IMR-90 (cell line): ENCODE measurements around the gene RUFY1. TPM values are rescaled to one million over a fixed set of nuclear protein-coding genes. Genes with fewer than 3 reads are reported as not detected.

Experiments
- ATAC-seq: fragments of 200-7000 bp; cut with Tn5 transposase; 2 replicates; pipeline ENCODE4 v1.9.1; 2020; ENCODE audit warnings: low read depth, mild to moderate bottlenecking, moderate library complexity
- BruUV-seq: library from RNA; stranded (reverse); fragments of 400-500 nt; replicated peaks from 2 replicates; lab custom pipeline; 2021; lab: Mats Ljungman, UMichigan
- CTCF ChIA-PET: fragments of 300-600 bp; formaldehyde crosslinking; extraction: SDS; loops from one replicate; lab custom pipeline; 2021; ENCODE audit warnings: antibody characterized with exemption; lab: Yijun Ruan, JAX
- POLR2A ChIA-PET: fragments of 300-600 bp; sonication (Branson Sonifier 250); formaldehyde crosslinking; loops from one replicate; lab custom pipeline; 2022; ENCODE audit warnings: antibody characterized with exemption; ENCODE audit not compliant: unreplicated experiment; lab: Charles Lee
- DNase-seq: peaks from one replicate; pipeline ENCODE4 v3.0.0; 2013
- H2AFZ ChIP-seq: replicated peaks from 2 replicates; pipeline ENCODE3; 2013; ENCODE audit warnings: low read length, mild to moderate bottlenecking; ENCODE audit not compliant: poor library complexity
- H2AK5ac ChIP-seq: 2 replicates; pipeline ENCODE4 v1.6.1; 2013; ENCODE audit warnings: low read depth, low read length, inconsistent platforms
- H2AK9ac ChIP-seq: replicated peaks from 2 replicates; pipeline ENCODE3; 2013; ENCODE audit warnings: mild to moderate bottlenecking, low read depth, low read length, moderate library complexity; ENCODE audit not compliant: poor library complexity
- H2BK120ac ChIP-seq: 2 replicates; pipeline ENCODE4 v1.6.1; 2013; ENCODE audit warnings: low read depth, low read length, inconsistent platforms
- H2BK15ac ChIP-seq: 3 replicates; pipeline ENCODE4 v1.6.1; 2013; ENCODE audit warnings: low read depth, low read length, inconsistent platforms
- H2BK20ac ChIP-seq: 2 replicates; pipeline ENCODE4 v1.6.1; 2013; ENCODE audit warnings: low read depth, mild to moderate bottlenecking, inconsistent platforms, low read length, moderate library complexity
- H2BK5ac ChIP-seq: 2 replicates; pipeline ENCODE4 v1.6.1; 2013; ENCODE audit warnings: mild to moderate bottlenecking, low read depth, low read length, inconsistent platforms; ENCODE audit not compliant: poor library complexity, severe bottlenecking
- H3K14ac ChIP-seq: replicated peaks from 2 replicates; pipeline ENCODE4 v1.6.1; 2013; ENCODE audit warnings: low read depth, low read length, inconsistent platforms
- H3K18ac ChIP-seq: 2 replicates; pipeline ENCODE4 v1.6.1; 2013; ENCODE audit warnings: low read depth, low read length, control low read depth
- H3K23ac ChIP-seq: 2 replicates; pipeline ENCODE4 v1.6.1; 2013; ENCODE audit warnings: low read depth, low read length, inconsistent platforms
- H3K27ac ChIP-seq: 2 replicates; pipeline ENCODE4 v1.5.1; 2013; ENCODE audit warnings: mild to moderate bottlenecking, control low read depth, low read length; ENCODE audit not compliant: insufficient read depth
- H3K27me3 ChIP-seq: 2 replicates; pipeline ENCODE4 v1.6.1; 2013; ENCODE audit warnings: low read length; ENCODE audit not compliant: control insufficient read depth, insufficient read depth
- H3K36me3 ChIP-seq: 2 replicates; pipeline ENCODE4 v1.6.1; 2013; ENCODE audit warnings: low read length, mixed read lengths; ENCODE audit not compliant: control insufficient read depth, insufficient read depth
- H3K4ac ChIP-seq: 2 replicates; pipeline ENCODE4 v1.6.1; 2013; ENCODE audit warnings: low read depth, low read length, inconsistent platforms
- H3K4me1 ChIP-seq: 2 replicates; pipeline ENCODE4 v1.6.1; 2013; ENCODE audit warnings: low read length, mixed read lengths; ENCODE audit not compliant: control insufficient read depth, insufficient read depth
- H3K4me2 ChIP-seq: 2 replicates; pipeline ENCODE4 v1.6.1; 2013; ENCODE audit warnings: low read depth, mild to moderate bottlenecking, control low read depth, low read length, moderate library complexity
- H3K4me3 ChIP-seq: 2 replicates; pipeline ENCODE4 v1.5.1; 2013; ENCODE audit warnings: low read depth, mild to moderate bottlenecking, control low read depth, low read length, moderate library complexity; ENCODE audit not compliant: insufficient read depth
- H3K56ac ChIP-seq: 2 replicates; pipeline ENCODE4 v1.6.1; 2013; ENCODE audit warnings: low read length, inconsistent platforms; ENCODE audit not compliant: insufficient read depth; ENCODE audit errors: extremely low read depth
- H3K79me1 ChIP-seq, 2 experiments: 2 replicates each; pipeline ENCODE4 v1.6.1; 2013; ENCODE audit warnings: low read length in 2 of 2, inconsistent platforms in 1 of 2, low read depth in 1 of 2
- H3K9ac ChIP-seq: 2 replicates; pipeline ENCODE4 v1.6.1; 2013; ENCODE audit warnings: low read depth, low read length, control low read depth
- H3K9me1 ChIP-seq: 2 replicates; pipeline ENCODE4 v1.6.1; 2013; ENCODE audit warnings: low read length, inconsistent platforms; ENCODE audit not compliant: insufficient read depth
- H3K9me3 ChIP-seq: 2 replicates; pipeline ENCODE4 v1.6.1; 2013; ENCODE audit warnings: low read length; ENCODE audit not compliant: control insufficient read depth, insufficient read depth
- H4K20me1 ChIP-seq: 2 replicates; pipeline ENCODE4 v1.6.1; 2013; ENCODE audit warnings: low read length, inconsistent platforms; ENCODE audit not compliant: insufficient read depth
- H4K5ac ChIP-seq: 2 replicates; pipeline ENCODE4 v1.6.1; 2013; ENCODE audit warnings: mild to moderate bottlenecking, low read depth, low read length, control low read depth
- H4K8ac ChIP-seq, 2 experiments: 2 replicates each; pipeline ENCODE4 v1.6.1; 2013; ENCODE audit warnings: low read depth in 2 of 2, low read length in 2 of 2, control low read depth in 1 of 2, inconsistent platforms in 1 of 2
- H4K91ac ChIP-seq: 2 replicates; pipeline ENCODE4 v1.6.1; 2013; ENCODE audit warnings: low read depth, low read length, inconsistent platforms; ENCODE audit not compliant: insufficient read depth
- MXI1 ChIP-seq: IDR thresholded peaks from 2 replicates; pipeline ENCODE4 v1.6.1; 2012; ENCODE audit warnings: low read depth, mild to moderate bottlenecking, low read length, moderate library complexity, borderline replicate concordance
- WGBS, 2 experiments: methylation state at CpG; one replicate each; pipeline versions ENCODE4 v1.1.5 to v1.1.7; 2013; ENCODE audit warnings: missing lambda C conversion rate in 2 of 2; ENCODE audit not compliant: insufficient read length in 1 of 2; ENCODE audit errors: extremely low coverage in 2 of 2; 5-methylcytosine and 5-hydroxymethylcytosine counted together
- dilution Hi-C: fragments of 300-500 bp; cut with HindIII; formaldehyde crosslinking; loops from one replicate; pipeline ENCODE4 v1.14.3; 2018; ENCODE audit warnings: low sequenced_read_pairs; ENCODE audit not compliant: unreplicated experiment
- in situ Hi-C: fragments of 300-500 bp; cut with MboI; formaldehyde crosslinking; loops from 3 replicates; pipeline ENCODE4 v1.14.3; 2019; ENCODE audit warnings: low sequenced_read_pairs, inconsistent platforms, mixed read lengths
- intact Hi-C: fragments of 100-400 bp; cut with micrococcal nuclease; formaldehyde crosslinking; loops from 2 replicates; pipeline ENCODE4 v1.10.0; 2022
- polyA plus RNA-seq, 3 experiments: library from polyadenylated mRNA; depleted of rRNA; stranded (reverse); fragments of >200 nt; gene quantifications; 2 replicates each; pipeline ENCODE4 v1.2.3, GENCODE V29; 2012; ENCODE audit warnings: low replicate concordance in 1 of 3
- total RNA-seq: library from RNA; depleted of rRNA; stranded (reverse); fragments of >200 nt; gene quantifications from 2 replicates; pipeline ENCODE4 v1.2.3, GENCODE V29; 2012

RUFY1 gene
- total and polyA plus RNA-seq, 2 of the 4 experiments (the other 2 are of a cell fraction): 19.5 to 21.8 TPM

DNA sequence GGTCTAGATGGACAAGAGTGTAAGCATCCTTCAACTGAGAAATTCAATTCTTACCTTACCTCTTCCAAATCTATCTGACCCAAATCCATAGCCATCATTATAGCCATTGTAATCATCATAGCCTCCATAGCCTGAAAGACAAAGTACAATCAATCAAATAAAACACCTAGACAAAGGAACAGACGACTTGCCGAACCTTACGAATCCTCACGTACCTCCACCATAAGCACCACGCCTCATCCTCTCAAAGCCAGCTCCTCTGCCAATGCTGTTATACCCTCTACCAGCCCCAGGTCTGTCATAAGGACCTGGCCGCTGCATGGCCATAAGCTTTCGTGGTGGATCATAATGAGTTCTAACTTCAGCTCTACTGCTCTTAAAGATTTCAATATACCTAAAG lies 67.6 kb downstream of the RUFY1 start:
- H3K4me1 ChIP-seq: peaks cover 3% of the 10 kb centered on the region; the same call in 1 of the 2 replicates
- no peak overlapping the region for H2BK20ac ChIP-seq
- WGBS, 2 experiments: 67% methylated on average over 3 of the region's 7 CpGs; no CpG with 5 or more reads in 1 of the 2 experiments
- intact Hi-C loops: no loop called here
- H2AK5ac ChIP-seq: no peak overlapping the region
- no peak for TF ChIP-seq MXI1
- peaks cover 98% of the 10 kb centered on the region for H4K20me1 ChIP-seq
- H3K18ac ChIP-seq: no peak overlapping the region
- H2AFZ ChIP-seq: no peak overlapping the region
- no peak overlapping the region for H4K5ac ChIP-seq
- no peak overlapping the region for H3K4me3 ChIP-seq
- H2BK5ac ChIP-seq: no peak overlapping the region
- H2BK15ac ChIP-seq: no peak overlapping the region
- POLR2A ChIA-PET: interaction anchor here (0.6 kb wide), 1 partner anchor 52 kb away, joined by 3 read pairs; no protein-coding TSS in a partner anchor
- no peak overlapping the region for H4K8ac ChIP-seq
- H3K36me3 ChIP-seq: peaks cover 69% of the 10 kb centered on the region
- no peak overlapping the region for H3K14ac ChIP-seq
- H3K9me3 ChIP-seq: no peaks in the 10 kb centered on the region
- no peak overlapping the region for H3K4ac ChIP-seq
- H3K23ac ChIP-seq: no peak overlapping the region
- no peak overlapping the region for H2BK120ac ChIP-seq
- DNase-seq: no peak
- no peak overlapping the region for H4K91ac ChIP-seq
- H3K27me3 ChIP-seq: no peaks in the 10 kb centered on the region
- no peak overlapping the region for H3K27ac ChIP-seq
- H3K9ac ChIP-seq: no peak overlapping the region
- no TSS peak for BruUV-seq
- H3K79me1 ChIP-seq: peaks cover 20 to 58% of the 10 kb centered on the region in 2 experiments
- in situ Hi-C loops: no loop called here
- ATAC-seq: no peak
- H3K4me2 ChIP-seq: peak overlapping the region; percentile 34; the same call in 1 of the 2 replicates
- H2AK9ac ChIP-seq: no peak overlapping the region
- H3K56ac ChIP-seq: no peak overlapping the region
- dilution Hi-C loops: no loop called here
- CTCF ChIA-PET: no interaction called here
- H3K9me1 ChIP-seq: peaks cover 14% of the 10 kb centered on the region; the same call in 1 of the 2 replicates
